Naive B cell (primary cell): ENCODE measurements around the gene OR14A2. TPM values are rescaled to one million over a fixed set of nuclear protein-coding genes. Genes with fewer than 3 reads are reported as not detected.
"Not testable (repeated sequence)": the region's sequence is repeated elsewhere in the genome, so short reads cannot be mapped to it uniquely, and the experiment has no call there.

Experiments
- ATAC-seq, 2 donors: fragments of 150-1000 bp; cut with Tn5 transposase; 2 replicates each; pipeline ENCODE4 v1.10.0; 2021; ENCODE audit warnings: low read depth in 2 of 2, mild to moderate bottlenecking in 2 of 2, moderate library complexity in 2 of 2
- DNase-seq: peaks from one replicate; pipeline ENCODE4 v3.0.0; 2022
- H3K27ac Mint-ChIP-seq, 6 donors: one replicate each; pipeline ENCODE4 v1.8.0; 2020 to 2022; ENCODE audit warnings: mild to moderate bottlenecking in 6 of 6, mixed read lengths in 6 of 6, moderate library complexity in 5 of 6, inconsistent platforms in 2 of 6
- H3K27me3 Mint-ChIP-seq, 3 donors: one replicate each; pipeline ENCODE4 v1.8.0; 2021 to 2022; ENCODE audit warnings: mixed read lengths in 3 of 3, mild to moderate bottlenecking in 1 of 3
- H3K36me3 Mint-ChIP-seq, 2 donors: one replicate each; pipeline ENCODE4 v1.8.0; 2020 to 2022; ENCODE audit warnings: mixed read lengths in 2 of 2, inconsistent platforms in 1 of 2, mild to moderate bottlenecking in 1 of 2
- H3K4me1 Mint-ChIP-seq, 3 donors: one replicate each; pipeline ENCODE4 v1.8.0; 2020 to 2022; ENCODE audit warnings: mixed read lengths in 3 of 3, inconsistent platforms in 1 of 3, mild to moderate bottlenecking in 1 of 3, moderate library complexity in 1 of 3
- H3K4me3 Mint-ChIP-seq, 8 donors: one replicate each; pipeline ENCODE4 v1.8.0; 2020 to 2022; ENCODE audit warnings: mild to moderate bottlenecking in 8 of 8, mixed read lengths in 8 of 8, moderate library complexity in 8 of 8, inconsistent platforms in 2 of 8
- H3K9me3 Mint-ChIP-seq, 7 donors: one replicate each; pipeline ENCODE4 v1.8.0; 2020 to 2022; ENCODE audit warnings: mixed read lengths in 7 of 7, mild to moderate bottlenecking in 5 of 7, inconsistent platforms in 2 of 7, moderate library complexity in 1 of 7
- polyA plus RNA-seq, 6 donors: library from polyadenylated mRNA; unstranded; fragments of 300-500 nt; fragmentation: Illumina TruSeq; gene quantifications; one replicate each; pipeline ENCODE4 v1.2.3, GENCODE V29; 2021; ENCODE audit warnings: low read depth in 6 of 6

OR14A2 gene
- not detected for polyA plus RNA-seq

DNA sequence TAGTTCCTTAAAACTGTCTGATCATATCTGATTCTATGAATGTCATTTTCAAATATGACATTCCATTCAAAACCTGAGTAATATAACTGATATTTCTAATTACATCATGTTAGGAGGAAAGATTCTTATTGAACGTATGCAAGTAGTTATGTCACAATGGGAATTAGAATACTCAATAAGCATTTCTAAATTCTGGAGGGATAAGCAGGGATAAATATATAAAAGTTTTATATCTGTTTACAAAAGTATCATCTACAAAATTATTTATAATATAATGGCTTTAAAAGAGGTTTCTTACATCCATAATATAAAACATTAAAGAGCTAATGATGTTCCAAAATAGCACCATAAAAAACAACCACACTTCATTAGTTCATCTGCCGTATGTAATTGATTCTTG lies at the start of gene OR14A2:
TSS of gene OR14A2 (minus strand) at position 101 of the 400 bp plus-strand sequence.
- no peak for ATAC-seq
- Mint-ChIP-seq H3K36me3 (peaks cover 0 to 8% of the 10 kb centered on the region in 2 donors), H3K4me1 (no peaks in the 10 kb centered on the region), H3K9me3 (peaks cover 4 to 28% (median 13%) of the 10 kb centered on the region in 7 donors), H3K27ac (no peak within 1 kb of the TSS), H3K27me3 (no peaks in the 10 kb centered on the region), H3K4me3 (no peak within 1 kb of the TSS)
- DNase-seq, result no peak

- DNase-seq (no peak), ATAC-seq (no peak)
- Mint-ChIP-seq H3K27me3 (peaks cover 0 to 7% (median 6%) of the 10 kb centered on the region in 3 donors), H3K9me3 (peaks cover 0 to 9% (median 2%) of the 10 kb centered on the region in 7 donors), H3K4me3 (no peak overlapping the region), H3K27ac (no peak overlapping the region), H3K4me1 (no peaks in the 10 kb centered on the region), H3K36me3 (no peaks in the 10 kb centered on the region)
Observed at GRCh38 chr1:247797518-247797917, 49.6 kb upstream of the OR14A2 start.

GRCh38 chr1:247769603-247770002 lies 21.7 kb upstream of the OR14A2 start:
- no peaks in the 10 kb centered on the region for H3K36me3 Mint-ChIP-seq
- no peak for DNase-seq
- H3K9me3 Mint-ChIP-seq, result peaks cover 0 to 4% (median 0%) of the 10 kb centered on the region in 7 donors
- H3K4me3 Mint-ChIP-seq, result no peak overlapping the region
- peaks cover 0 to 3% (median 0%) of the 10 kb centered on the region in 3 donors for H3K27me3 Mint-ChIP-seq
- no peak for ATAC-seq
- H3K4me1 Mint-ChIP-seq, result no peaks in the 10 kb centered on the region
- H3K27ac Mint-ChIP-seq, result no peak overlapping the region

DNA sequence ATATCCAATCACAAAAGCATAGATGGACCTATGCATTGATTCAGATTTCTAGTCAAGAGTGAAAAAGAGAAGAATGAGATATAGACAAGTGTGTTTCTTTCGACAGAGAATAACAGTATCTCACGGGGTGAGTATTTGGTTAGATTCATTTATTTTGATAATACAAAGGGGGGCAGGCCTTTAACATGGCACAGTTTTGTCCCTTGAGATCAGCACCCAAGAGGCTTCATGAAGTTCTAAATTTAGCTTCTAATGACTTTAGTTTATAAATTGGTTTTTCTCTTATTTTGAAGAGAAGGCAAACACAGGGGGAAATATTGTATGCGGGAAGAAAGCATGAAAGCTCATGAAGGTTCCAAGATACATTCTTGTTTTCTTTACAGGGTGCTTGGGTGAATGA lies 12.5 kb upstream of the OR14A2 start, which contains the start of gene OR1C1:
TSS of gene OR1C1 (minus strand) at position 101 of the 400 bp plus-strand sequence. CDS start 2,150 bp downstream, outside the sequence.
- H3K9me3 Mint-ChIP-seq, result peaks cover 0 to 7% (median 0%) of the 10 kb centered on the region in 7 donors
- H3K4me3 Mint-ChIP-seq, result no peak within 1 kb of the TSS

GRCh38 chr1:247754311-247754710 lies 6.4 kb upstream of the OR14A2 start:
- not testable (repeated sequence) for ATAC-seq, DNase-seq, H3K36me3 Mint-ChIP-seq, H3K27me3 Mint-ChIP-seq, H3K4me3 Mint-ChIP-seq, H3K4me1 Mint-ChIP-seq, H3K27ac Mint-ChIP-seq
- H3K9me3 Mint-ChIP-seq, result peaks cover 11 to 30% (median 13%) of the 10 kb centered on the region in 7 donors

More for the DNA sequence above, 12.5 kb upstream of the OR14A2 start, which contains the start of gene OR1C1:
- DNase-seq (no peak), ATAC-seq (no peak)
- H3K36me3 Mint-ChIP-seq, result no peaks in the 10 kb centered on the region
- no peaks in the 10 kb centered on the region for H3K27me3 Mint-ChIP-seq
- no peaks in the 10 kb centered on the region for H3K4me1 Mint-ChIP-seq
- no peak within 1 kb of the TSS for H3K27ac Mint-ChIP-seq

DNA sequence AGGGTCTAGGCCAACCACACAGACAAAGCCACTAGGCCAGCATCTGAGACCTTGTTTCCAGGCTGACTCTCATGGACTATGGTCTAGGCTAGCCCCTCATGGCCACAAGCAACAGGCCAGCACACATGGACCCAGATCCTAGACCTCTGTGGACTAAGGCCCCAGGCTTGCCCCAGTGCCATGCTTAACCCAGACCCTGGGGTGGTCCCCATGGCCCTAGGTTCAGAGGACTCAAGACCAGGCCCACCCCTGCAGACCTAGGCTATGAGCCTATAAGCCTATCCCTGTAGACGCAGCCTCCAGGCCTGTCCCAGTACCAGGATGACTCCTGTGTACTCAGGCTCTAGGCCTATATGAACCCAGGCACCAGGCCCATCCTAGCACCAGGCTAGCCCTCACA lies 1.9 kb upstream of the OR14A2 start:
- no peaks in the 10 kb centered on the region for H3K4me1 Mint-ChIP-seq
- DNase-seq (no peak), ATAC-seq (no peak)
- peaks cover 0 to 8% of the 10 kb centered on the region in 2 donors for H3K36me3 Mint-ChIP-seq
- H3K27me3 Mint-ChIP-seq, result no peaks in the 10 kb centered on the region
- H3K27ac Mint-ChIP-seq, result no peak overlapping the region
- H3K4me3 Mint-ChIP-seq, result no peak overlapping the region
- peaks cover 4 to 28% (median 13%) of the 10 kb centered on the region in 7 donors for H3K9me3 Mint-ChIP-seq

DNA sequence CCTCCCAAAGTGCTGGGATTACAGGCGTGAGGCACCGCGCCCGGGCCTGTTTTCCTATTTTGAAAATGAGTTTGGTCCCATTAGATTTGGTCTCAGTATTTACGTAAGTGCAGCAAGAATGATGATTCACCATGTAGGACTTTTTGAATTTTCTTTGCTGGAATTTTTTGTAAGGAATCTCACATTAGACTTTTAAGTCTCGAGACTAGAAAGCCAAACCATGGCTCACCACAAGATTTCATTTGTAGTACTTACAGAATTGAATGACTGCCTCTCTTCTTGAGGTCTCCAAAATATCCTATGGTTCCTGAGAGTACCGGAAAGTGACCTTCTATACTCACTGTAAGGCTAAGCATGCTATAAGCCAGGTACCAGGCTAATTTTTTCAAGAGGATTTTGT lies 325 bp downstream of the OR14A2 start:
- DNase-seq (no peak), ATAC-seq (no peak)
- Mint-ChIP-seq H3K4me3 (no peak overlapping the region), H3K4me1 (no peaks in the 10 kb centered on the region), H3K27ac (no peak overlapping the region), H3K36me3 (peaks cover 0 to 8% of the 10 kb centered on the region in 2 donors), H3K9me3 (peaks cover 4 to 28% (median 13%) of the 10 kb centered on the region in 7 donors), H3K27me3 (no peaks in the 10 kb centered on the region)

GRCh38 chr1:247746391-247746935 lies 1.5 kb downstream of the OR14A2 start:
- H3K4me3 Mint-ChIP-seq, result no peak overlapping the region
- peaks cover 4 to 19% (median 9%) of the 10 kb centered on the region in 7 donors for H3K9me3 Mint-ChIP-seq
- no peaks in the 10 kb centered on the region for H3K4me1 Mint-ChIP-seq
- H3K36me3 Mint-ChIP-seq, result peaks cover 0 to 8% of the 10 kb centered on the region in 2 donors
- H3K27me3 Mint-ChIP-seq, result no peaks in the 10 kb centered on the region
- no peak for DNase-seq
- H3K27ac Mint-ChIP-seq, result no peak overlapping the region
- ATAC-seq, result no peak

- H3K4me3 Mint-ChIP-seq, H3K9me3 Mint-ChIP-seq, H3K36me3 Mint-ChIP-seq, ATAC-seq, H3K27ac Mint-ChIP-seq, DNase-seq, H3K27me3 Mint-ChIP-seq, H3K4me1 Mint-ChIP-seq: not testable (repeated sequence)
Observed at GRCh38 chr1:247742215-247742760, 5.7 kb downstream of the OR14A2 start.

DNA sequence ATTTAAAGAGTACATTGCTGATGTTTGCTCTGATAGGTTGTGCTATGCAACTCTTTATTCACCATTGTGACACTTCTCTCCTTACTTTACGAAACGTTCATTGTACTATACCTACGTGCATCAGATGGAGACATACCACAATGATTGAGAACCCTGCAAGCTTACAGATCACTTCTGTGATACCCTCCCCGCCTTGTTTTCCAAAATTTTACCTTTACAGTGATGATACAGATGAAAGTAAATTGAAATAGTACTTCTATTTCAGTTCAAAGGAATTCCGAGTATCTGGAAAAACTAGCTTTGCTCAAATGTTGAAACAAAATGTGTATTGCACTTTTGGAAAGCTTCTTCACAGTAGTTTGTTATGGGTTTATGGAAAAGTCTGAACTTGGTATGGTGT lies 6.2 kb downstream of the OR14A2 start:
- no peak overlapping the region for H3K4me3 Mint-ChIP-seq
- DNase-seq, result no peak
- no peaks in the 10 kb centered on the region for H3K27me3 Mint-ChIP-seq
- peaks cover 0 to 2% (median 0%) of the 10 kb centered on the region in 7 donors for H3K9me3 Mint-ChIP-seq
- H3K4me1 Mint-ChIP-seq, result no peaks in the 10 kb centered on the region
- ATAC-seq, result no peak
- no peak overlapping the region for H3K27ac Mint-ChIP-seq
- no peaks in the 10 kb centered on the region for H3K36me3 Mint-ChIP-seq

- ATAC-seq (no peak), DNase-seq (no peak)
- peaks cover 0 to 2% (median 0%) of the 10 kb centered on the region in 7 donors for H3K9me3 Mint-ChIP-seq
- H3K4me3 Mint-ChIP-seq, result no peak overlapping the region
- H3K4me1 Mint-ChIP-seq, result no peaks in the 10 kb centered on the region
- H3K27ac Mint-ChIP-seq, result no peak overlapping the region
- no peaks in the 10 kb centered on the region for H3K27me3 Mint-ChIP-seq
- no peaks in the 10 kb centered on the region for H3K36me3 Mint-ChIP-seq
Observed at GRCh38 chr1:247740721-247741120, 7.2 kb downstream of the OR14A2 start.

DNA sequence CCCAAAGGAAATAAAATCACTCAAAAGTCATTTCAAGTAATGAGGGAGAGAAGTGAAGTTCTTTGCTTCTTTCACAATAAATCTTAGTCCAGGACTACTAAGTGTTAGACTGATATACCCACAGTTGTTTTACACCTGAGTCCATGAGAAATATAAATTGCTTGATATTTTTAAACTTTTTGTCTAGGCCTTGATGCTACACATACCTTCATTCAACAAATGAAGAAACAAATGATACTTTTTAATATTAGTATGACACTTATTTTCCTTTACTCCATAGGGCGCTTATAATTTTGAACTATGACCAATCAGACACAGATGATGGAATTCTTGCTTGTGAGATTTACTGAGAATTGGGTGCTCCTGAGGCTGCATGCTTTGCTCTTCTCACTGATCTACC lies 9.6 kb downstream of the OR14A2 start, which contains the start of gene OR14K1:
TSS of gene OR14K1 (plus strand) at position 301 of the 400 bp plus-strand sequence. CDS start at position 301, 0 bp downstream.
- no peaks in the 10 kb centered on the region for H3K4me1 Mint-ChIP-seq
- no peak for DNase-seq
- no peaks in the 10 kb centered on the region for H3K36me3 Mint-ChIP-seq
- peaks cover 0 to 2% (median 0%) of the 10 kb centered on the region in 7 donors for H3K9me3 Mint-ChIP-seq
- ATAC-seq, result no peak
- H3K27me3 Mint-ChIP-seq, result peaks cover 0 to 5% (median 4%) of the 10 kb centered on the region in 3 donors
- no peak within 1 kb of the TSS for H3K4me3 Mint-ChIP-seq
- H3K27ac Mint-ChIP-seq, result peak within 1 kb of the TSS in 1 of 6 donors; percentile 29

DNA sequence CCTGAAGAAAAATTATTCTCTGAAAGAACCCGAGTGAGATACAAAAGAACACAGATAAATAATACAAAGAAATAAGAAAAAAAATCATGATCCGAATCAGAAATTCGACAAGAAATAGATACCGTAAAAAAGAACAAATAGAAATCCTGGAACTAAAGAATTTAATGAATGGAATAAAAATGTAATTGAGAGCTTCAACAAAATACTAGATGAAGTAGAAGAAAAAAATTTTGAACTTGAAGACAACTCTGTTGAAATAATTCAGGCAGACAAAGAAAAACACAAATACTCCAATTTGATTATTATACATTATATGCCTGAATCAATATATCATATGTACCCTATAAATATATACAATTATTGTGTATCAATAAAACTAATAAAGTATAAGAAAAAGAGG lies 26.7 kb downstream of the OR14A2 start:
- Mint-ChIP-seq H3K9me3 (peaks cover 4 to 23% (median 16%) of the 10 kb centered on the region in 7 donors), H3K4me3 (no peak overlapping the region), H3K36me3 (no peaks in the 10 kb centered on the region), H3K27ac (no peak overlapping the region), H3K4me1 (no peaks in the 10 kb centered on the region), H3K27me3 (peaks cover 0 to 5% (median 0%) of the 10 kb centered on the region in 3 donors)
- DNase-seq (no peak), ATAC-seq (no peak)

GRCh38 chr1:247716546-247716945 lies 31.4 kb downstream of the OR14A2 start, which contains the start of gene OR6F1:
Gene OR6F1, minus strand, starts transcription at chr1:247716646. Its CDS starts 3,891 bp downstream, at chr1:247712755.
- H3K27ac Mint-ChIP-seq, result no peak within 1 kb of the TSS
- ATAC-seq, result no peak
- H3K4me1 Mint-ChIP-seq, result no peaks in the 10 kb centered on the region
- peaks cover 0 to 5% (median 0%) of the 10 kb centered on the region in 3 donors for H3K27me3 Mint-ChIP-seq
- no peaks in the 10 kb centered on the region for H3K36me3 Mint-ChIP-seq
- DNase-seq, result no peak
- peaks cover 2 to 12% (median 7%) of the 10 kb centered on the region in 7 donors for H3K9me3 Mint-ChIP-seq
- H3K4me3 Mint-ChIP-seq, result no peak within 1 kb of the TSS
